ENCODE data around the gene ASAP3. TPM values are rescaled to one million over a fixed set of nuclear protein-coding genes. Genes with fewer than 3 reads are reported as not detected.

The ASAP3 gene
- total and polyA plus RNA-seq, 12 donors: 15.5 to 58.4 (median 30.4) TPM

DNA sequence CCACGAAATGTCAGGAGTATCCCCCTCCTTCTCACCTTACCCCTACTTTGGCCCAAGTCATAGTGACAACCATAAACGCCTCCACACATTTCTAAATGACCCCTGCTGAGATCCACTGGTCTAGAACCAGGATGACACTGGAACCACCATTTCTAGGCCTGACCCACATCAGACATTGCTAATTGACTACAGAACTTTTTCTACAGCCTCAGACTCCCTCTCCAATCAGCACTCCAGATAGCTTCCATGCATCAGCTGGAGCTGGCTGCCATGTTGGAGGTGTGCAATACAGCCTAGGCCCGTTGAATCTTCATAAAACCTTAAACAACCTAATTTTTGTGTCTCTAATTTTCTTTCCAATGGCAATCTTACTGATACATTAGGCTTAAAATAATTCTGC is 78.0 kb downstream of the ASAP3 start:
- DNase-seq (no peak), ATAC-seq (no peak)
- Histone ChIP-seq H3K36me3 (peaks cover 0 to 17% (median 0%) of the 10 kb centered on the region in 9 donors), H3K9me3 (no peaks in the 10 kb centered on the region), H3K27ac (peak overlapping the region in 3 of 10 donors; percentile 9 to 30 (median 15)), H3K4me3 (no peak overlapping the region), H3K27me3 (no peaks in the 10 kb centered on the region), H3K4me1 (peaks cover 13 to 63% (median 39%) of the 10 kb centered on the region in 9 donors)
- WGBS, 2 donors: 67 to 87% methylated on average over 3 of the region's 3 CpGs
- TF ChIP-seq, protein P1, sequence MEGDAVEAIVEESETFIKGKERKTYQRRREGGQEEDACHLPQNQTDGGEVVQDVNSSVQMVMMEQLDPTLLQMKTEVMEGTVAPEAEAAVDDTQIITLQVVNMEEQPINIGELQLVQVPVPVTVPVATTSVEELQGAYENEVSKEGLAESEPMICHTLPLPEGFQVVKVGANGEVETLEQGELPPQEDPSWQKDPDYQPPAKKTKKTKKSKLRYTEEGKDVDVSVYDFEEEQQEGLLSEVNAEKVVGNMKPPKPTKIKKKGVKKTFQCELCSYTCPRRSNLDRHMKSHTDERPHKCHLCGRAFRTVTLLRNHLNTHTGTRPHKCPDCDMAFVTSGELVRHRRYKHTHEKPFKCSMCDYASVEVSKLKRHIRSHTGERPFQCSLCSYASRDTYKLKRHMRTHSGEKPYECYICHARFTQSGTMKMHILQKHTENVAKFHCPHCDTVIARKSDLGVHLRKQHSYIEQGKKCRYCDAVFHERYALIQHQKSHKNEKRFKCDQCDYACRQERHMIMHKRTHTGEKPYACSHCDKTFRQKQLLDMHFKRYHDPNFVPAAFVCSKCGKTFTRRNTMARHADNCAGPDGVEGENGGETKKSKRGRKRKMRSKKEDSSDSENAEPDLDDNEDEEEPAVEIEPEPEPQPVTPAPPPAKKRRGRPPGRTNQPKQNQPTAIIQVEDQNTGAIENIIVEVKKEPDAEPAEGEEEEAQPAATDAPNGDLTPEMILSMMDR (IDR thresholded peaks at IDR 0.05): no peak
- intact Hi-C loops (cut with DNase I): loop anchor here in 5 of 10 donors (2.0 to 10.0 kb wide), 3 partner anchors 37 to 91 kb away; partner anchors contain the start of genes HNRNPR (in 4 of the 5) and ZNF436 (in 2 of the 5)

DNA sequence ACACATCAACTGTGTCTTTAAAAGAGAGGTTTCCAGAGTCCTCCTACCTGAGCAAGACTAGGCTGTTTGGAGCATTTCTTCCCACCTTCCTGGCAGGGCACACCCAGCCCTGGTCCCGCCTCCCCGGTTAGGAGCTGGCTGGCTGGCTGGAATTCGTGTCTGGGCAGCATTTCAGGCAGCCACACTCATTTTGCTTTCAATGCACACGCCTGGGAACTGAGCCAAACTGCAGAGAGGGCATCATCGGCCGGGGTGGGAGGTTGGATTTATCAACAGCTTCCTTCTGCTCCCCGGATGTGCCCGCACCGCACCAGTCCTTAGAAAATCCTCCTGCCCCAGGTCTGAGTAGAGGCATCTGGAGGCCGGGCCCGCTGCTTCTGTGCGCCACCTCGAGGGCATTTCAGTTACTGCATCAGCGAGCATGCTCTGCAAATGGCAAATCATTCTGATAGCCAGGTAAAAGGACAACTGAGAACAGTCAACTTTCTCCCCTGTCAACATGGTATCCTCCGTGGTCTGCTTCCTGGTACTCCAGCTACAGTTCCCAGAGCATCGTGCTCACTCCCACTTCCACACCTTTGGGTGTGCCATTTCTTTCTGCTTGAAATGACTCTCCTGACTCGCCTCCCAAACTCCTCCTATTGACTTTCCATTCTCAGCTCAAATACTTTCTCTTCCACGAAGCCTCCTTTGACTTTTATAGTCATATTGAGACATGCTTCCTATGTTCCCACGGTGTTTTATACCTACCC is 80.1 kb downstream of the ASAP3 start:
- WGBS, 2 donors: 7 to 8% methylated on average over 19 of the region's 19 CpGs
- H3K36me3 ChIP-seq: peaks cover 0 to 16% (median 0%) of the 10 kb centered on the region in 9 donors

DNA sequence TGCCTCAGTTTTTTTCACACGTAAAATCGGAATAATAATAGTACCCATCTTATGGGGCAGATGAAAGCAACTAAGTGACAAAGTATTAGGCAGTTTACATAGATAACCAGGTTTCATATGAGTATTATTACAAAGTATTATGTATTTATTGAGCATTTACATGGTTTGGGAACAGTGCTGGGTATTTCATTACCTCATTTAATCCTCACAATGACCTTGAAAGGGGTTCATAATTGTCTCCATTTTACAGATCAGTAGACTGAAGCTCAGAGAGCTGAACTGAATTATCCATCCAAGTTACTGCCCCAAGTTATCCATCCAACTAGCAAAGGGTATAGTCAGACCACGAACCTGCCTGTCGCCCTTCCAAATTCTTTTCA is 80.6 kb downstream of the ASAP3 start:
- WGBS, 2 donors: 56 to 69% methylated on average over 4 of the region's 4 CpGs
- ATAC-seq: no peak

More for the DNA sequence above, 80.1 kb downstream of the ASAP3 start:
- H3K27ac ChIP-seq: peak overlapping the region in 9 of 10 donors; percentile 30 to 83 (median 64)
- no peaks in the 10 kb centered on the region for H3K27me3 ChIP-seq
- peaks cover 0 to 3% (median 0%) of the 10 kb centered on the region in 11 donors for H3K9me3 ChIP-seq
- ATAC-seq (peak; percentile 83 to 94 (median 90)), DNase-seq (peak; percentile 88 to 90)
- TF ChIP-seq, protein P1 (IDR thresholded peaks at IDR 0.05): peak; percentile 88 to 97 (median 95)
- intact Hi-C loops (cut with DNase I): loop anchor here in 8 of 10 donors (1.0 to 10.0 kb wide), 8 partner anchors 35 to 89 kb away; partner anchors contain the start of genes HNRNPR (in 8 of the 8) and ZNF436 (in 6 of the 8)
- H3K4me3 ChIP-seq: peak overlapping the region in 3 of 10 donors; percentile 0 to 25 (median 3)
- H3K4me1 ChIP-seq: peaks cover 18 to 67% (median 43%) of the 10 kb centered on the region in 9 donors

DNA sequence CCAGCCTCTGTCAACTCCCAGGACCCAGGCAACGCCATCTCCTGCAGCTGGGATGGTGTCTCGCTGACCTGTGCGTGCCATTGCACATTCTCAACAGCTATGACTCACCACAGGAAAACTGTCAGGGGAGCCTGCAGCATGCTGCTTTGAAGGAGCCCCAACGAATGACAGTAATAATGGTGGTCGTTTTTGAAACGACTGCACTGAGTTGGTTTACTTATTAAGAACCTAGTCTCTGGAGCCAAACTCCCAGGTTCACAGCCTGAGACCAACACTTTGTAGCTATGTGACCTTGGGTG is 81.0 kb downstream of the ASAP3 start:
- WGBS, 2 donors: 23 to 29% methylated on average over 6 of the region's 6 CpGs
- ATAC-seq: peak in 3 of 8 donors; percentile 22 to 39 (median 26)

More for the DNA sequence above, 80.6 kb downstream of the ASAP3 start:
- peaks cover 0 to 11% (median 0%) of the 10 kb centered on the region in 9 donors for H3K36me3 ChIP-seq
- no peak for DNase-seq
- H3K4me1 ChIP-seq: peaks cover 18 to 62% (median 42%) of the 10 kb centered on the region in 9 donors
- no peaks in the 10 kb centered on the region for H3K27me3 ChIP-seq
- TF ChIP-seq, protein P1 (IDR thresholded peaks at IDR 0.05): no peak
- H3K4me3 ChIP-seq: peak overlapping the region in 2 of 10 donors; percentile 0 to 25
- H3K9me3 ChIP-seq: peaks cover 0 to 3% (median 0%) of the 10 kb centered on the region in 11 donors
- H3K27ac ChIP-seq: peak overlapping the region in 9 of 10 donors; percentile 26 to 83 (median 64)
- intact Hi-C loops (cut with DNase I): loop anchor here in 8 of 10 donors (1.0 to 10.0 kb wide), 8 partner anchors 35 to 89 kb away; partner anchors contain the start of genes HNRNPR (in 8 of the 8) and ZNF436 (in 4 of the 8)

More for the DNA sequence above, 81.0 kb downstream of the ASAP3 start:
- intact Hi-C loops (cut with DNase I): loop anchor here in 8 of 10 donors (1.0 to 10.0 kb wide), 8 partner anchors 34 to 88 kb away; partner anchors contain the start of genes HNRNPR (in 8 of the 8) and ZNF436 (in 4 of the 8)
- Histone ChIP-seq H3K4me3 (no peak overlapping the region), H3K27ac (peak overlapping the region in 9 of 10 donors; percentile 26 to 83 (median 64)), H3K9me3 (peaks cover 0 to 3% (median 0%) of the 10 kb centered on the region in 11 donors), H3K27me3 (no peaks in the 10 kb centered on the region), H3K4me1 (peaks cover 18 to 63% (median 42%) of the 10 kb centered on the region in 9 donors), H3K36me3 (peaks cover 0 to 7% (median 0%) of the 10 kb centered on the region in 9 donors)
- TF ChIP-seq, protein P1 (IDR thresholded peaks at IDR 0.05): no peak
- no peak for DNase-seq

All from heart right ventricle (tissue), 16 donors.